ENCODE measurements around the gene MIOX.

MIOX gene

GRCh38 chr22:50498322-50498890 is 11.7 kb downstream of the MIOX start (continued):
- peak; percentile 95 for TF ChIP-seq REST (tag by site-specific recombination; IDR thresholded peaks at IDR 0.05)
- peak; percentile 80 for TF ChIP-seq CTCF (tag by site-specific recombination; IDR thresholded peaks at IDR 0.05)
- no peak for TF ChIP-seq ZNF561 (tag by site-specific recombination; IDR thresholded peaks at IDR 0.05; ENCODE audit: borderline replicate concordance)
- no peak for TF ChIP-seq MEIS1 (CRISPR knock-in tag; IDR thresholded peaks at IDR 0.05; ENCODE audit: borderline replicate concordance)
- no peak for TF ChIP-seq ZNF585B (tag by site-specific recombination; IDR thresholded peaks at IDR 0.05)
- TF ChIP-seq ZNF670 (tag by site-specific recombination; IDR thresholded peaks at IDR 0.05; ENCODE audit: low read depth): no peak
- TF ChIP-seq ZNF146 (tag by site-specific recombination; IDR thresholded peaks at IDR 0.05): no peak
- peak; percentile 88 for TF ChIP-seq ZNF654 (tag by site-specific recombination; IDR thresholded peaks at IDR 0.05; ENCODE audit: low read depth)
- no peak for TF ChIP-seq ZNF423 (tag by site-specific recombination; IDR thresholded peaks at IDR 0.05)
- no peak for TF ChIP-seq ZNF214 (tag by site-specific recombination; IDR thresholded peaks at IDR 0.05; ENCODE audit: borderline replicate concordance)
- TF ChIP-seq ZNF600 (tag by site-specific recombination; IDR thresholded peaks at IDR 0.05): peak; percentile 78
- peak; percentile 81 for TF ChIP-seq GLIS1 (tag by site-specific recombination; IDR thresholded peaks at IDR 0.05)
- peak; percentile 86 for TF ChIP-seq ZBTB17 (tag by site-specific recombination; IDR thresholded peaks at IDR 0.05)
- TF ChIP-seq ZNF76 (tag by site-specific recombination; IDR thresholded peaks at IDR 0.05; ENCODE audit: borderline replicate concordance, low read depth): no peak
- TF ChIP-seq ZNF148 (tag by site-specific recombination; IDR thresholded peaks at IDR 0.05; ENCODE audit: borderline replicate concordance): no peak
- TF ChIP-seq ZFP3 (tag by site-specific recombination; IDR thresholded peaks at IDR 0.05; ENCODE audit: low read depth): no peak
- no peak for TF ChIP-seq ZNF645 (tag by site-specific recombination; IDR thresholded peaks at IDR 0.05)
- no peak for TF ChIP-seq YY1 (tag by site-specific recombination; IDR thresholded peaks at IDR 0.05)
- TF ChIP-seq ZSCAN18 (tag by site-specific recombination; IDR thresholded peaks at IDR 0.05): no peak
- no peak for TF ChIP-seq PBX3 (CRISPR knock-in tag; IDR thresholded peaks at IDR 0.05)
- no peak for TF ChIP-seq EGR2 (tag by site-specific recombination; IDR thresholded peaks at IDR 0.05; ENCODE audit: low read depth)
- peak; percentile 63 for TF ChIP-seq SP3 (tag by site-specific recombination; IDR thresholded peaks at IDR 0.05)
- TF ChIP-seq ZNF433 (tag by site-specific recombination; IDR thresholded peaks at IDR 0.05; ENCODE audit: low read depth): no peak
- no peak for TF ChIP-seq ZNF174 (tag by site-specific recombination; IDR thresholded peaks at IDR 0.05)
- peak; percentile 43; the same call in 1 of the 2 replicates for TF ChIP-seq ZEB2 (tag by site-specific recombination; IDR thresholded peaks at IDR 0.05)
- TF ChIP-seq ZBTB48 (tag by site-specific recombination; IDR thresholded peaks at IDR 0.05): 0 out of 2 replicates have a peak, but pooled peaks have one; percentile 33
- no peak for TF ChIP-seq ZNF791 (tag by site-specific recombination; IDR thresholded peaks at IDR 0.05)
- TF ChIP-seq ZNF639 (tag by site-specific recombination; IDR thresholded peaks at IDR 0.05): peak; percentile 51; the same call in 1 of the 2 replicates

All from HEK293 (cell line).